ENCODE data around the gene C19orf81.
A peak's percentile ranks its signal among the peaks of the same experiment; 100 is the strongest.

Gene C19orf81

GRCh38 chr19:50686310-50687032 lies 37.2 kb downstream of the C19orf81 start:
- no peak for DNase-seq

- DNase-seq = no peak
These were observed 39.5 kb downstream of the C19orf81 start for GRCh38 chr19:50688766-50689165.

GRCh38 chr19:50690439-50690838 lies 41.2 kb downstream of the C19orf81 start:
- DNase-seq = no peak

- no peak for DNase-seq
These were observed 44.1 kb downstream of the C19orf81 start for GRCh38 chr19:50693064-50693975.

- no peak for DNase-seq
These were observed 45.5 kb downstream of the C19orf81 start for GRCh38 chr19:50694815-50695145.

DNA sequence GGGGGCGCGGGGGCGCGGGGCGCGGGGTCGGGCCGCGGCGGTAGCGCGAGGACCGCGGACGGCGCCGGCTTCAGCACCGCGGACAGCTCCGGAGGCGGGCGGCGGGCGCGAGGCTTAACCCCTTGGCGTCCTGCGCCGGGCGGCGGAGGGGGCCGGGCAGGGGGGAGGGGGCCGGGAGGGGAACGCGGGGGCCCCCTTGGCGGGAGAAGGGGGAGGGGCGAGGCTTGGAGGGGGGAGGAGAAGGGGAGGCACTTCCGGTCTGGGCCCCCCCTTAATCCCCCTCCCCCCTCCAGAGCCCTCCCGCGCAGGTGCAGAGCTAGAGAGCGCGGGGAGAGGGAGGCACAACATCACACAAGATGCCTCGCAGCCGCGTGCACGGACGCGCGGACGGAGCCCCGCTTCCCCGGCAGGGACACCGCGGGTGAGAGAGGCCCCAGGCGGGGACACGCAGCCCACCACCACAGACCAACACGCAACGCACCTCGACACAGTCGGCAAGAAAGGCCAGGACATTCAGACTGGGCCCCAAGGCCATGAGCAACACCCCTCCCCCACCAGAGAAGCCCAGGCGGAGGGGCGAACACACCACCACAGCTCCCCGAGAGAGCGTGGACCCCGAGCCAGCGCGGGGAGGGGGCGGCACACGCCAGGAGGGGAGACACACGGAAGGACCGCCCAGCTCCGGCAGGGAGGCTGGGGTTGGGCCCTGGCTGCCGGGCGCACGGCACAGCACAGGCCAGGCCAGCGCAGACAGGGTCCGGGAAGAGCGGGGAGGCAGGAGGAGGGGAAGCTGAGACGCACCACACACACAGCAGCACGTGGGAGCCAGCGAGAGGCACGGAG lies 46.2 kb downstream of the C19orf81 start:
- DNase-seq = peak; percentile 74

DNA sequence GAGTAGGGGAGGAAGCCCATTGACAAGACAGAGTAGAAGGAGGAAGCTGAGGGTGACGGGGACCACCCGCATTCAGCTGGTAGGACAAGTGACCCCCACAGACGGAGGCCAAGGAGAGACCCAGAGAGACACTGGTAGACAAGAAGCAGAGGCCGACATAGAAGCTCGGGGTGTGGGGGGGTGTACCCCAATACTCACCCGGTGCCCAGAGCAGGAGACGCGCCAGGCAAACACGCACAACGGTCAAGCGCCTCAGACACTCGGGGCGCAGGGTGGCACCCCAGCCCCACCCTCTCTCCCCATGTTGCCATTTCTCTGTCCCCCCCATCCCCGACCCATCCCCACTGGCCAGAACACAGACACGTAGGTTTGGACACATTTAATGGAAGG lies 46.8 kb downstream of the C19orf81 start:
- DNase-seq = no peak

DNA sequence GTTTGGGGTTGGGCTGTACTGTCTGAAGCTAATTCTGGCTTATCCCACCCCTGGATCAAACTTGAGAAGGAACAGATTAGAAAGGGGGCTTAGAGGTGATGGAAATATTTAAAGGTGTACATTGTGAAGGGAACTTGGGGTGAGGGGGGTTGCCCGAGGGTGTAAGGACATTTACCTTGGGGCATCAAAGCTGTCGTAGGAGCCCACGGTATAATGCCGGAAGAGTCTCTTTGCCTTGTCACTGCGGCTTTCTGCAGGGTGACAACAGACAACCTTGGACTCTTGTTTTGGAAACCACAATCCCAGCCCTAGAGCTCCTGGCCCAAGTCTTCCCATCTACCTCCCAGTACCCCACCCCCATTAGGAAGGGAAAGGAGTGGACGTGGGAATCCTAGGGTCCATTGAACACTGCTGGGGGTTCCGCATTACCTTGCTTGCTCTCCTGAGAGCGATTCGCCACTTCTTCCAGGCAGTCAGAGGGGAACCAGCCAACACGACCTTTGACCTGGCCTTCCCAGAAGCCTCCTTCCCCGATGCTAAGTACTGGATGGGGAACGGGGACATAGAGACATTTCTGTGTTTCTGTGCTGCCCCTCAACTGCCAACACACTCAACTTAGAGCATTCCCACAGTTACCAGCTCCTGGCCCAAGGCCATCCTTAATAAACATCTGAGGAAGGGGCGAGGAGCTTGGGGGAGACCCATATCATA lies 48.3 kb downstream of the C19orf81 start:
- DNase-seq = no peak

DNA sequence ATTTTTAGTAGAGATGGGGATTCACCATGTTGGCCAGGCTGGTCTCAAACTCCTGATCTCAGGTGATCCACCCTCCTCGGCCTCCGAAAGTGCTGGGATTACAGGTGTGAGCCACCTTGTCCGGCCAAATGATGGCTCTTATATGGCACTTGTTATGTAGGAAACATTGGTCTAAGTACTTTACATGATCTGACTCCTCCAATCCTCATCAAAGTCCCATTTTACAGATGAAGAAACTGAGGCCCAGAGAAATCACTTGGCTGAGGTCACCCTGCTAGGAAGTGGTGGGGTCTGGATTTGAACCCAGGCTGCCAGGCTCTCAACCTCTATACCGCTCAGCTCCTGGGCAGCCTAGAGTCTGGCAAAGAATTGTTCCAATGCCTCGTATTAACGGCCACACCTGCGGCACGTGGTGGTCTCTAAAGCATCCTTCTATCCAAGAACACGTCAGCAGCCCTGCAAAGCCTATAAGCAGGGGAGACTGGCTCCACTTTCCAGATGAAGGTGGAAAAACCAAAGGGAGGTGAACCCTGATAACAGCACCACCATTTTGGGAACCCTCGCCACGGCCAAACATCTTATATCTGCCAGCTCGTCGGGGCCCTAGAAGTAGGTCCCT lies 52.2 kb downstream of the C19orf81 start:
- no peak for DNase-seq

- no peak for DNase-seq
These were observed 53.1 kb downstream of the C19orf81 start for GRCh38 chr19:50702158-50702870.

DNA sequence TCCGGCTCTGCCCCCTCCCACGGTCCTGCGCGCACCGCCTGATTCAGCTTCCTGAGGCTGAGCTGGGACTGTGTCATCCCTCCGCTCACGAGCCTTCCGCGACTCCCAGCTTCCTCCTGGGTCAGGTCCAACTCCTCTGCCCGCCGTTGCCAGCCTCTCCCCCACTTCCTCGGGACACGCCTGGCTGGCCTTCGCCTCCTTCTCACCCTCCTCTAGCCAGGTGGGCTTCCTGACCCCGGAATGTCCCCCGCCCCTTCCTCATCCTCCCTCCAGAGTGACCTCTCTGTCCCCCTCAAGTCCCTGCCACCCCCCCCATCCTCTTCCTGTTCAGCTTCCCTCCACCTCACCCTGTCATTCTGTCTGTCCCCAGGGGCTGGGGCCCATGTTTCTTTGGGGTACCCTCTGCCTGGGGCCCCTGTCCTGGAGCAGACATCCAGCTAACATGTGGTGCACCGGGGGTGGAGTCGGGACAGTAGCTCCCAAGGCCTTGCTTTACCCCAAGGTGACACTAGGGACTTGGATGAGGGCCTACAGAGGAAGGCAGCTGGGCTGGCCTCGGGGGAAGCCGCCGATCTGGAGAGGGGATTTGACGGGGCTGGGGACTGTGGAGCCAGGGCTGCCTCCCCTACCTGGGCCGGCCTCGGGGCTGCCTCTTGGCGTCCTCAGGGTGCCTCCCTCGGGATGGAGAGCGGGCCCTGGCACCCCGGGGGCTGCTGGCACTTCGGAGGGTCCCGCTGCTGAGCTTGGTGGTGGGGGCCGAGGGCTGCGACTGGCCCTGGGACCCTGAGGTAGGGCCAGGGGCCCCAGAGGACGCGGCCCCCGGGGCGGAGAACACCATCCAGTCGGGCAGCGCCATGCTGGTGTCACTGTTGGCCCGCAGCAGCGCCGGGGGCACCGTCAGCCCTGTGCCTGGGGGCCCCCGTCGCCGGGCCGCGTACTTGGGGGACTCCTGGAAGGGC lies 53.9 kb downstream of the C19orf81 start:
- DNase-seq = no peak

DNA sequence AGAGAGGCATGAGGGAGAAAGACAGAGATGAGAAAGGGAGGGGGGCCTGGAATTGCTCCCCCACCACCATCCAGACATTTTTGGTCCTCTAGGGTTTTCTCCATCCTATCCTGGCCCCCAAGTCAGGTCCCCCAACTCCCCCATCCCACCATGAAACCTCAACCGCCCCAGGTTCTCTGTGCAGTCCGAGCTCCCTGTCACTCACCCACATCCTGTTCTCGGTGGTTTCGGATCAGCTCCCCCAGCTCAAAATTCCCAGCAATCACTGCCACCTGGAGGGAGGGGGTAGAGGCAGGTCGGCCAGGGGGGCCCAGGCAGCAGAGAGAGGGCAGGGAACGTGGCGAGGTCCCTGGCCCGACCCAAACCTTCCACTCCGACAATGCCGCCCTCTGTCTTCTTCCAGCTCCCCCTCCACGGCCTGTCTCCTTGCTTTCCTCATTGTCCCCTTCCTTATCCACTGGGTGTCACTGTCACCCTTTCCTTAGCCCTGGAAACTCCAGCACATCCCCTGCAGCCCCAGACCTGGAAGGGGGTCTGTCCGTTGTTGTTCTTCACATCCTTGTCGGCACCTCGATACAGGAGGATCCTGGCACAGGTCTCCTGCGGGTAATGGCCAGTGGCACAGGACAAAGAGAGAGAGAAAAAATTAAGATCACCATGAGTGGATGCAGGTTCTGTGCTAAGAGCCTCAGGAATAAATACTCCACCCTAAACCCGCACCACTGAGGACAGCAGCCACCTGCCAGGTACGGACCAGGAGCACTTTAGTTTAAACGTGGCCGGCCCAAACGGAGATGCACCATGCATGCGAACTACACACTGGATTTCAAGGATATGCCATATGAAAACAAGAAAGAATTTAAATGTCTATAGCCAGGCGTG lies 54.9 kb downstream of the C19orf81 start:
- DNase-seq = no peak

DNA sequence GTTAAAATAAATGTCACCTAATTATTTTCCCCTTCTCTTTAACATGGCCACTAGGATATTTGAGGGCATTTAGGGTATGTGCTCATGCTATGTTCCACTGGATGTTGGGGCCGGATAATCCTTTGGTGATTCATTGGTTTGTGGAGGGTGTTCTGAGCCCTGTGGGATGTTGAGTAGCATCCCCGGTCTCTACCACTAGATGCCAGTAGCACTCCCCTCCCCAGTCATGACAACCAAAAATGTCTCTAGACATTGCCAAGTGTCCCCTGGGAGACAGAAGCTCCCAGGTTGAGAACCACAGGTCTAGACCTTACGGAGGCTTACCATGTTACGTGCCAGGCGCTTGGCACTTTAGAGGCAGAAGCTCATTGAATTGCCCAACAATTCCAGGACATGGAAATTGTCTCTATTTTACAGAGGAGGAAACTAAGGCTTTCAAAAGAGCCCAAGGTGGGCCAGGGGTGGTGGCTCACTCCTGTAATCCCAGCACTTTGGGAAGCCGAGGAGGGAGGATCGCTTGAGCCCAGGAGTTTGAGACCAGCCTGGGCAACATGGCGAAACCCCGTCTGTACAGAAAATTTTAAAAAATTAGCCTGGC lies 56.3 kb downstream of the C19orf81 start:
- no peak for DNase-seq

DNA sequence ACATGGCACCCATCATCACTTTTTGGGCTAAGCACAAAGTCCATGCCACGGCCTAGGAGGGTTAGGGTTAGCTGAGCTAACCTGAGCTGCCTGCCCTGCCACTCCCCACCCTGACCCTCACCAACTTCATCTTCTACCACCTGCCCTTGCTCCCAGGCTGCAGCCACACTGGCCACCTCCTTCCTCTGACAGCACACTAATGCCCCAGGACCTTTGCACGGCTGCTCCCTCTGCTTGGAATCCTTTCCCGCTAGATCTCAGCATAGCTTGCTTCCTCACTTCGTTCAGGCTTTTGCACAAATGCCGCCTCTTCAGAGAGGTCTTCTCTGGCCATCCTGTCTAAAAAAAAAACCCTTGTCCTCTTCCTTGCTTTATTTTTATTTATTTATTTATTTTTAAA lies 57.1 kb downstream of the C19orf81 start:
- no peak for DNase-seq

DNA sequence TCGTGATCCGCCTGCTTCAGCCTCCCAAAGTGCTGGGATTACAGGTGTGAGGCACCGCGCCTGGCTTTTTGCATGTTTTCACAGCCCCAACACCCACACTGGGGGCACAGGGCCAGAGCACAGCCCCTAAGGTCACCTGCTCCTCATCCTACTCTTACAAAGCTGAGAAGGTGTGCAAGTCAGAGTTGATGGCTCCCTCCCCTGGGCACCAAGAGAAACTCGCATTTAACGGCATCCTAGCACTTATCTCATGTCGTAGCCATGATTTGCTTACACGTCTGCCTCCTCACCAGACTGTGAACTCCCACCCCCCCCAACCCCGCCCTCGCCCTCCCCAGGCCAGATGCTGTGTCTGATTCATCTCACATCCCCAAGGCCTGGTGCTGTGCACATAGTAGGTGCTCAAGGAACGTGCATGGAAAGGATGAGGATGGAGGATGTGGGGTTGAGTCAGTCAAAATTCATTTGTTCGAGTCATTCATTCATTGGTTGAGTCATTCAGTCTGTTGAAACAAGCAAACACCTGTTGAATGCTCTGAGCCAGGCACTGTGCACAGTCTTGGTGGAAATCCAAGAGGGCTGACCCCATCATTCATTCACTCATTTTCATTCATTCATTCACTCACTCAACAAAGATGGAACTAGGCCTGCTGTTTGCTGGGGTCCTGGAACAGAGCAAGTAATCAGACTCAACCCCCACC lies 59.1 kb downstream of the C19orf81 start:
- DNase-seq = no peak

Measured in activated CD8-positive, alpha-beta memory T cell treated with anti-CD3 and anti-CD28 coated beads, Interleukin-2, amount 50 U/mL, for 48 hours (primary cell).